ENCODE results near the gene BLOC1S1. TPM values are rescaled to one million over a fixed set of nuclear protein-coding genes. Genes with fewer than 3 reads are reported as not detected.

Gene BLOC1S1
- total RNA-seq, result 10 to 100 TPM; 41.1 to 42.0 TPM
- total RNA-seq, result 7.1 to 23.8 reads per million in 2 donors

DNA sequence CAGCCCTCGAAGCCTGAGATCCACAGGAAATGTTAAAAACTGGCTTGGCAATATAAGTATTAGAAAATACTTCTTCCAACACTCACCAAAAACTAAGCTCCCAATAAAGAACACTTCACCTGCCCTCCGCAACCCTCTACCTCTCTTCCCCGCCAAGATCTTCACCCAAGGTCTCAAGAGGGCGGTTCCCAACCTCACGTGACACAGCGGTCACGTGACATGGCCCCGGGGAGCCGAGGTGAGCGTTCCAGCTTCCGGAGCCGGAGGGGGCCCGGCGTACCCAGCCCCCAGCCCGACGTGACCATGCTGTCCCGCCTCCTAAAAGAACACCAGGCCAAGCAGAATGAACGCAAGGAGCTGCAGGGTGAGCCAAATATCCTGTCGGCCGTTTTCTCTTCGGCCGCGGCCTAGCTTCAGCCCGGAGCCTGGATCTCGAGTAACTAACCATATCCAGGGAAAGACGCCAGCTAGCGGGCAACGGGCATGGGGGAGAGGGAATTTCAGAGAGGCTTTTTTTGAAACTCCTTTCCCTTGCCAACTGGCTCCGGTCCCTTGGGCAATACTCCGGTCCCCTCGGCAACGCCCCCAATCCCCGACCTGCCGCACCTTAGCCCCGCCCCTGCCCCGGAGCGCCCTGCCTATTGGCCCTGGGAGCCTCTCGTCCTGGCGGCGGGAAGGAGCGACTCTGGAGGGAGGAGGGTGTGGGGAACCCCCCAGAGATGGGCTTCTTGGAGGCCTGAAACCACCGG is at the start of gene BLOC1S1:
TSS of gene BLOC1S1 (plus strand) at position 214 of the 749 bp plus-strand sequence. CDS start at position 220, 6 bp downstream.
- H3K9me3 ChIP-seq (ENCODE audit: control insufficient read depth, low read length, poor library complexity, severe bottlenecking), result no peaks in the 10 kb centered on the region
- Mint-ChIP-seq H3K4me1 (peaks cover 24% of the 10 kb centered on the region), H3K27me3 (no peaks in the 10 kb centered on the region), H3K27ac (peak within 1 kb of the TSS; percentile 98), H3K4me3 (peak within 1 kb of the TSS; percentile 98), H3K36me3 (ENCODE audit: low read depth) (no peaks in the 10 kb centered on the region)
- peak; percentile 88 to 94 (median 92) for DNase-seq
- ATAC-seq, result peak; percentile 97

GRCh38 chr12:55666508-55666907 is 49.3 kb upstream of the BLOC1S1 start:
- Mint-ChIP-seq H3K27ac (no peak overlapping the region), H3K4me3 (no peak overlapping the region), H3K4me1 (peaks cover 2% of the 10 kb centered on the region), H3K36me3 (ENCODE audit: low read depth) (no peaks in the 10 kb centered on the region), H3K27me3 (peaks cover 27% of the 10 kb centered on the region)
- DNase-seq (no peak), ATAC-seq (no peak)
- no peaks in the 10 kb centered on the region for H3K9me3 ChIP-seq (ENCODE audit: control insufficient read depth, low read length, poor library complexity, severe bottlenecking)

DNA sequence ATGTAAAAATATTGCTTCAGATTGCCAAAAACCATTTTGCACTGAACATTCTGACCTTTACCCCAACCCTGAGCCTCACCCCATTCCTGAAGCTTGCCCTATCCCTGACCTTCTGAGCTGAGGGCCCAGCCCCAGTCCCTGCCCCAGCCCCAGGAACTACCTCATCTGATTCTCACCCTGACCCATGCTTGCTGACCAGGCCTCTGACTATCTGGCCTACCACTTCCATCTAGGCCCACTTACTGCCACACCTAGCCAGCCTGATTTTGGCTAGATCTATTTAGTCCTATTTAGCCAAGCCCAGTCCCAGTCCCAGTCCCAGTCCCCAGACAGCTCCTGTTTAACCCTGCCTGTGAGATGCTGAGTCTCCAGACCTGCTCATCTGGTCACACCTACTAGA is 45.6 kb upstream of the BLOC1S1 start:
- peaks cover 5% of the 10 kb centered on the region for H3K36me3 Mint-ChIP-seq (ENCODE audit: low read depth)
- DNase-seq, result no peak
- H3K27me3 Mint-ChIP-seq, result peaks cover 46% of the 10 kb centered on the region
- H3K27ac Mint-ChIP-seq, result no peak overlapping the region
- no peak for ATAC-seq
- no peaks in the 10 kb centered on the region for H3K9me3 ChIP-seq (ENCODE audit: control insufficient read depth, low read length, poor library complexity, severe bottlenecking)
- H3K4me1 Mint-ChIP-seq, result peaks cover 12% of the 10 kb centered on the region
- H3K4me3 Mint-ChIP-seq, result no peak overlapping the region

- Mint-ChIP-seq H3K27me3 (peaks cover 57% of the 10 kb centered on the region), H3K4me1 (peaks cover 12% of the 10 kb centered on the region), H3K36me3 (ENCODE audit: low read depth) (peaks cover 5% of the 10 kb centered on the region), H3K27ac (no peak overlapping the region), H3K4me3 (no peak overlapping the region)
- H3K9me3 ChIP-seq (ENCODE audit: control insufficient read depth, low read length, poor library complexity, severe bottlenecking), result no peaks in the 10 kb centered on the region
- ATAC-seq, result no peak
- no peak for DNase-seq
These were observed 44.1 kb upstream of the BLOC1S1 start for GRCh38 chr12:55671746-55672145.

DNA sequence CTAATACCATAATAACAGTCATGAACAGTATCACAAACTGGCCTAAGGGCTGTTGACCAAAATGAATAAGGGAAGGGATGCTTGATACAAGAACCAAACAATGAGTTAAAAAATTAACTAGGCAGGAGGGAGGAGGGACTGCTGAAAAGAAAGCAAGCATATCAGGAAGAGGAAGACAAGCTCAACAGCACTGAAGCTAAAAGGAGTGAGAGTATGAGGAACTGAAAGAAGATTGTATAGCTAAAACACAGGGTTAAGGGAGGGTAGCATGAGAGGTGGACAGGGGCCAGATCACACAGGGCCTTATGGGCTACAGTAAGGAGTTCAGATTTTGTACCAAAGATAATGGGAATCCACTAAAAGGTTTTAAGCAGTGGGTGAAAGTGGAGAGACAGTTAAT is 42.2 kb upstream of the BLOC1S1 start:
- Mint-ChIP-seq H3K27ac (no peak overlapping the region), H3K4me3 (no peak overlapping the region), H3K36me3 (ENCODE audit: low read depth) (peaks cover 5% of the 10 kb centered on the region), H3K27me3 (peaks cover 57% of the 10 kb centered on the region), H3K4me1 (peaks cover 12% of the 10 kb centered on the region)
- H3K9me3 ChIP-seq (ENCODE audit: control insufficient read depth, low read length, poor library complexity, severe bottlenecking), result no peaks in the 10 kb centered on the region
- DNase-seq, result no peak
- ATAC-seq, result peak; percentile 54

DNA sequence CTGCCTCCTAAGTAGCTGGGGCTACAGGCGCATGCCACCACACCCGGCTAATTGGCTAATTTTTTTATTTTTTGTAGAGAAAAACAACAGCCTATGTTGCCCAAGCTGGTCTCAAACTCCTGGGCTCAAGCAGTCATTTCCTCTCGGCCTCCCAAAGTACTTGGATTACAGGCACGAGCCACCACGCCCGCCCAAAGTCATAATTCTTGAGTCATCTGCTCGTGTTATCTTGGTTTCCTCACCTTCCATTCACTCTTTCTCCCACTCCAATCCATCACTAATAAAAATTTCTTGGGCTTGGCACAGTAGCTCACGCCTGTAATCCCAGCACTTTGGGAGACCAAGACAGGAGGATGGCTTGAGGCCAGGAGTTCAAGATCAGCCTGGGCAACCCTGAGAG is 40.2 kb upstream of the BLOC1S1 start:
- no peak for DNase-seq
- Mint-ChIP-seq H3K4me3 (no peak overlapping the region), H3K27ac (no peak overlapping the region), H3K36me3 (ENCODE audit: low read depth) (peaks cover 5% of the 10 kb centered on the region), H3K27me3 (peaks cover 67% of the 10 kb centered on the region), H3K4me1 (peaks cover 10% of the 10 kb centered on the region)
- ATAC-seq, result no peak
- H3K9me3 ChIP-seq (ENCODE audit: control insufficient read depth, low read length, poor library complexity, severe bottlenecking), result no peaks in the 10 kb centered on the region

- H3K27me3 Mint-ChIP-seq, result peaks cover 69% of the 10 kb centered on the region
- ATAC-seq, result no peak
- H3K4me1 Mint-ChIP-seq, result peaks cover 20% of the 10 kb centered on the region
These were observed 39.1 kb upstream of the BLOC1S1 start for GRCh38 chr12:55676707-55677106.

DNA sequence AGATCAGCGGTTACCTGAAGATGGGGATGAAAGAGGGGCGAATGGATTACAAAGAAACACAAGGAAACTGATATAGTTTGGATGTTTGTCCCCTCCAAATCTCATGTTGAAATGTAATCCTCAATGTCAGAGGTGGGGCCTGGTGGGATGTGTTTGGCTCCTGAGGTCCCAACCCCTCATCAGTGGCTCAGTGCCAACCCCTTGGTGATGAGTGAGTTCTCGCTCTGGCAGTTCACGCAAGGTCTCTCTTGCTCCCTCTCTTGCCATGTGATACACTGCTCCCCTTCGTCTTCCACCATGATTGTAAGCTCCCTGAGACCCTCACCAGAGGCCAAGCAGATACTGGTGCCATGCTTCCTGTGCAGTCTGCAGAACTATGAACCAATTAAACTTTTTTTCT is 36.2 kb upstream of the BLOC1S1 start:
- no peak for ATAC-seq
- H3K4me3 Mint-ChIP-seq, result no peak overlapping the region

More at GRCh38 chr12:55676707-55677106, 39.1 kb upstream of the BLOC1S1 start:
- H3K4me3 Mint-ChIP-seq, result no peak overlapping the region
- H3K36me3 Mint-ChIP-seq (ENCODE audit: low read depth), result peaks cover 5% of the 10 kb centered on the region
- no peak for DNase-seq
- H3K9me3 ChIP-seq (ENCODE audit: control insufficient read depth, low read length, poor library complexity, severe bottlenecking), result no peaks in the 10 kb centered on the region
- no peak overlapping the region for H3K27ac Mint-ChIP-seq

GRCh38 chr12:55681142-55682077 is 34.4 kb upstream of the BLOC1S1 start:
- Mint-ChIP-seq H3K4me3 (peak overlapping the region; percentile 31), H3K36me3 (ENCODE audit: low read depth) (peaks cover 6% of the 10 kb centered on the region), H3K27ac (no peak overlapping the region), H3K4me1 (peaks cover 16% of the 10 kb centered on the region), H3K27me3 (peaks cover 58% of the 10 kb centered on the region)
- H3K9me3 ChIP-seq (ENCODE audit: control insufficient read depth, low read length, poor library complexity, severe bottlenecking), result no peaks in the 10 kb centered on the region
- ATAC-seq (no peak), DNase-seq (no peak)

More for the DNA sequence above, 36.2 kb upstream of the BLOC1S1 start:
- Mint-ChIP-seq H3K27ac (no peak overlapping the region), H3K36me3 (ENCODE audit: low read depth) (no peaks in the 10 kb centered on the region), H3K4me1 (peaks cover 14% of the 10 kb centered on the region), H3K27me3 (peaks cover 63% of the 10 kb centered on the region)
- no peak for DNase-seq
- H3K9me3 ChIP-seq (ENCODE audit: control insufficient read depth, low read length, poor library complexity, severe bottlenecking), result no peaks in the 10 kb centered on the region

DNA sequence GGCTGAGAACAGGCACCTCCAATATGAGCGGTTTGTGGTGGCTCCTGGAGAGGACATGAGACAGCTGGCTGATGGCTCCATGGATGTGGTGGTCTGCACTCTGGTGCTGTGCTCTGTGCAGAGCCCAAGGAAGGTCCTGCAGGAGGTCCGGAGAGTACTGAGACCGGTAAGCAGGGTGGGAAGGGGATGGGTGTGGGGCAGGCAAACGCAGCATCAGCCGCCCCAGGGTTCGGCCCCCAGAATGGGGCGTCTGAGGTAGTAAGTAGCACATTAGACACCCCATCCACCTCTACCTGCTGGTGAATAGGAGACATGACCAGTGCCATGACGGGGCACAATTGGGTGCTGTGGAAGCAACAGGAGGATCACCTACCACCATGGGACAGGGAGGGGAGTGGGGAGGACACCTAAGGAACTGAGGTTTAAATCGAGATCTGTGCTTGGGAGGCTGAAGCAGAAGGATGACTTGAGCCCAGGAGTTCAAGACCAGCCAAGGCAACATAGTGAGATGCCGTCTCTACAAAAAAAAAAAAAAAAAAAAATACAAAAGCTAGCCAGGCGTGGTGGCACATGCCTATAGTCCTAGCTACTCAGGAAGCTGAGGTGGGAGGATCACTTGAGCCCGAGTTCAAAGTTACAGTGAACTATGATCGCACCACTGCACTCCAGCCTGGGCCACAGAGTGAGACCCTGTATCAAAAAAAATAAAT is 33.6 kb upstream of the BLOC1S1 start:
- no peak for DNase-seq
- no peak overlapping the region for H3K4me3 Mint-ChIP-seq
- H3K4me1 Mint-ChIP-seq, result peaks cover 19% of the 10 kb centered on the region
- peaks cover 8% of the 10 kb centered on the region for H3K36me3 Mint-ChIP-seq (ENCODE audit: low read depth)
- no peak overlapping the region for H3K27ac Mint-ChIP-seq
- H3K27me3 Mint-ChIP-seq, result peaks cover 55% of the 10 kb centered on the region
- ATAC-seq, result no peak
- H3K9me3 ChIP-seq (ENCODE audit: control insufficient read depth, low read length, poor library complexity, severe bottlenecking), result no peaks in the 10 kb centered on the region

DNA sequence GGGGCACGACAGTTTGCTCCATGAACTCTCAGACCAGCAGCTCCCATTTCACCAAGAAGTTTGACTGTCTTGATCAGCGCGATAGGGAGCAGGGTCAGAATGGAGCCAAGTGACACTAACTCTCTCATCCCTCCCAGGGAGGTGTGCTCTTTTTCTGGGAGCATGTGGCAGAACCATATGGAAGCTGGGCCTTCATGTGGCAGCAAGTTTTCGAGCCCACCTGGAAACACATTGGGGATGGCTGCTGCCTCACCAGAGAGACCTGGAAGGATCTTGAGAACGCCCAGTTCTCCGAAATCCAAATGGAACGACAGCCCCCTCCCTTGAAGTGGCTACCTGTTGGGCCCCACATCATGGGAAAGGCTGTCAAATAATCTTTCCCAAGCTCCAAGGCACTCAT is 32.2 kb upstream of the BLOC1S1 start:
- H3K27ac Mint-ChIP-seq, result no peak overlapping the region
- no peak overlapping the region for H3K4me3 Mint-ChIP-seq
- no peaks in the 10 kb centered on the region for H3K9me3 ChIP-seq (ENCODE audit: control insufficient read depth, low read length, poor library complexity, severe bottlenecking)
- peaks cover 55% of the 10 kb centered on the region for H3K27me3 Mint-ChIP-seq
- DNase-seq, result no peak
- peaks cover 19% of the 10 kb centered on the region for H3K4me1 Mint-ChIP-seq
- H3K36me3 Mint-ChIP-seq (ENCODE audit: low read depth), result peaks cover 8% of the 10 kb centered on the region
- ATAC-seq, result no peak

DNA sequence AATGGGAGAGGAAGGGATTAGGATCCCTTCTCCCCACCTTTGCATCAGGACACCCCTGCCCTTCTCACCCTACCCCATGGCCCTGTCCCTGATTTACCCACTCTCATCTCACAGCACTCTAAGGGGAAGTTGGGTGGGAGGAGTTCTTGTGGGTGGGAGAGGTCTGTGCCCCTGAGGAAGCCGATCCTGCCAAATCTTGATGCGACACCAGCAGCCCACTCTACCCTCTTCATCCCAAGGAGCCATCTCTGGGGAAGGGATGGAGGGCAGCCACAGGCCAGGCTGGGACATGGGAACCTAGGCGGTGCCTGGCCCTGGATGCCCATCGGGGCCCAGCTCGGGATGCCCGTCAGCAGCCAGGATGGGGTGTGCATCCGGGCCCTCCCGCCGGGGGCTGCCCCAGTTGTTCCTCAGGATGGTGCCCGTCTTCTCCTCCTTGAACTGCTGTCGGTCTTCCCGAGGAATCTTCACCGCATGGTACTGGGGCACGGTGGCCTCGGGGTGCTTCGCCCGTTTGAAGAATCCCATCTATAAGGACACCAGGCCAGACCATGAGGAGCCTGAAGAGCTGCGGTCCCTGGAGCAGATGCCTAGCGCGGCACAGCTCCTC is 31.0 kb upstream of the BLOC1S1 start:
- no peak for DNase-seq
- H3K36me3 Mint-ChIP-seq (ENCODE audit: low read depth), result peaks cover 8% of the 10 kb centered on the region
- ATAC-seq, result no peak

More for the DNA sequence above, 31.0 kb upstream of the BLOC1S1 start:
- Mint-ChIP-seq H3K4me3 (no peak overlapping the region), H3K27me3 (peaks cover 46% of the 10 kb centered on the region), H3K27ac (no peak overlapping the region), H3K4me1 (peaks cover 19% of the 10 kb centered on the region)
- H3K9me3 ChIP-seq (ENCODE audit: control insufficient read depth, low read length, poor library complexity, severe bottlenecking), result no peaks in the 10 kb centered on the region

Measured in T-helper 17 cell (primary cell).